H9 (cell line): Measurements from ENCODE around the gene CYP19A1. TPM values are rescaled to one million over a fixed set of nuclear protein-coding genes. Genes with fewer than 3 reads are reported as not detected.

Experiments
- DNase-seq: peaks from one replicate; pipeline ENCODE4 v3.0.0-alpha.2; 2017
- H2AFZ ChIP-seq: one replicate; pipeline ENCODE4 v1.6.1; 2013; ENCODE audit warnings: mild to moderate bottlenecking, low read length, control low read depth, moderate library complexity
- H2AK5ac ChIP-seq: 2 replicates; pipeline ENCODE4 v1.6.1; 2013; ENCODE audit warnings: low read length, control low read depth, mixed read lengths; ENCODE audit not compliant: insufficient read length
- H2BK120ac ChIP-seq: one replicate; pipeline ENCODE4 v1.6.1; 2013; ENCODE audit warnings: low read depth, mild to moderate bottlenecking, low read length, control low read depth, inconsistent platforms; ENCODE audit not compliant: poor library complexity, severe bottlenecking
- H2BK12ac ChIP-seq: 2 replicates; pipeline ENCODE4 v1.6.1; 2013; ENCODE audit warnings: low read length, control low read depth, mixed read lengths, low read depth; ENCODE audit not compliant: insufficient read length
- H2BK15ac ChIP-seq: 2 replicates; pipeline ENCODE4 v1.6.1; 2013; ENCODE audit warnings: low read depth, low read length, control low read depth
- H2BK20ac ChIP-seq: one replicate; pipeline ENCODE4 v1.6.1; 2013; ENCODE audit warnings: low read depth, mild to moderate bottlenecking, low read length, control low read depth, inconsistent platforms; ENCODE audit not compliant: poor library complexity, severe bottlenecking
- H2BK5ac ChIP-seq: 2 replicates; pipeline ENCODE4 v1.6.1; 2013; ENCODE audit warnings: low read length, control low read depth, mixed read lengths; ENCODE audit not compliant: insufficient read length
- H3K14ac ChIP-seq: 2 replicates; pipeline ENCODE4 v1.6.1; 2013; ENCODE audit warnings: low read length, control low read depth; ENCODE audit not compliant: insufficient read depth
- H3K18ac ChIP-seq: 2 replicates; pipeline ENCODE4 v1.6.1; 2013; ENCODE audit warnings: low read depth, mild to moderate bottlenecking, mixed read lengths, low read length, control low read depth; ENCODE audit not compliant: insufficient read length
- H3K23ac ChIP-seq: 2 replicates; pipeline ENCODE4 v1.6.1; 2013; ENCODE audit warnings: low read length, control low read depth, mixed read lengths, low read depth; ENCODE audit not compliant: insufficient read length
- H3K23me2 ChIP-seq: 2 replicates; pipeline ENCODE4 v1.6.1; 2013; ENCODE audit warnings: low read depth, mild to moderate bottlenecking, mixed read lengths, low read length, control low read depth; ENCODE audit not compliant: insufficient read length, poor library complexity, severe bottlenecking
- H3K27ac ChIP-seq: 2 replicates; pipeline ENCODE4 v1.5.1; 2013; ENCODE audit warnings: low read length, control low read depth, mixed read lengths, low read depth; ENCODE audit not compliant: insufficient read length
- H3K27me3 ChIP-seq: 2 replicates; pipeline ENCODE4 v1.6.1; 2013; ENCODE audit warnings: low read length, control low read depth, inconsistent platforms; ENCODE audit not compliant: insufficient read depth
- H3K4ac ChIP-seq: 2 replicates; pipeline ENCODE4 v1.6.1; 2013; ENCODE audit warnings: low read depth, mild to moderate bottlenecking, control low read depth, inconsistent platforms, low read length, moderate library complexity
- H3K4me1 ChIP-seq: 2 replicates; pipeline ENCODE4 v1.6.1; 2013; ENCODE audit warnings: low read length, control low read depth, inconsistent platforms; ENCODE audit not compliant: insufficient read depth
- H3K4me2 ChIP-seq: 2 replicates; pipeline ENCODE4 v1.6.1; 2013; ENCODE audit warnings: low read length, control low read depth, mixed read lengths; ENCODE audit not compliant: insufficient read length, insufficient read depth
- H3K56ac ChIP-seq: 2 replicates; pipeline ENCODE4 v1.6.1; 2013; ENCODE audit warnings: low read depth, mild to moderate bottlenecking, mixed read lengths, low read length, control low read depth; ENCODE audit not compliant: insufficient read length
- H3K79me1 ChIP-seq: 2 replicates; pipeline ENCODE4 v1.6.1; 2013; ENCODE audit warnings: low read depth, mild to moderate bottlenecking, moderate library complexity, low read length, control low read depth, inconsistent platforms; ENCODE audit not compliant: insufficient read depth, poor library complexity, severe bottlenecking
- H3K79me2 ChIP-seq: 2 replicates; pipeline ENCODE4 v1.6.1; 2013; ENCODE audit warnings: low read length, control low read depth, inconsistent platforms; ENCODE audit not compliant: insufficient read depth
- H3K9ac ChIP-seq: 2 replicates; pipeline ENCODE4 v1.6.1; 2013; ENCODE audit warnings: low read length, control low read depth, mixed read lengths; ENCODE audit not compliant: insufficient read length; ENCODE audit errors: extremely low read depth
- H3K9me3 ChIP-seq: one replicate; pipeline ENCODE4 v1.6.1; 2013; ENCODE audit warnings: low read depth, low read length, inconsistent platforms; ENCODE audit not compliant: control insufficient read depth
- H3T11ph ChIP-seq: one replicate; pipeline ENCODE4 v1.6.1; 2013; ENCODE audit warnings: mild to moderate bottlenecking, low read length, control low read depth, inconsistent platforms
- H4K20me1 ChIP-seq: one replicate; pipeline ENCODE4 v1.6.1; 2013; ENCODE audit not compliant: control insufficient read depth, insufficient read length, insufficient read depth
- H4K5ac ChIP-seq: 2 replicates; pipeline ENCODE4 v1.6.1; 2013; ENCODE audit warnings: low read depth, mild to moderate bottlenecking, mixed read lengths, low read length, control low read depth; ENCODE audit not compliant: insufficient read length
- H4K8ac ChIP-seq: replicated peaks from 2 replicates; pipeline ENCODE4 v1.6.1; 2013; ENCODE audit warnings: low read length, control low read depth, mixed read lengths, low read depth; ENCODE audit not compliant: insufficient read length
- H4K91ac ChIP-seq: 2 replicates; pipeline ENCODE4 v1.6.1; 2013; ENCODE audit warnings: low read depth, mild to moderate bottlenecking, moderate library complexity, mixed read lengths, low read length, control low read depth; ENCODE audit not compliant: insufficient read length
- H3K27ac Mint-ChIP-seq, 3 experiments: 2 replicates in 2 of 3; 3 replicates in 1 of 3; pipeline ENCODE4 v1.8.0; 2020 to 2021; ENCODE audit warnings: mixed read lengths in 3 of 3, mild to moderate bottlenecking in 1 of 3, moderate library complexity in 1 of 3
- H3K27me3 Mint-ChIP-seq: 2 replicates; pipeline ENCODE4 v1.8.0; 2021; ENCODE audit warnings: low read depth, mild to moderate bottlenecking, moderate library complexity, mixed read lengths
- H3K36me3 Mint-ChIP-seq, 3 experiments: 2 replicates in 2 of 3; 3 replicates in 1 of 3; pipeline ENCODE4 v1.8.0; 2020 to 2021; ENCODE audit warnings: low read depth in 3 of 3, mixed read lengths in 3 of 3; ENCODE audit not compliant: insufficient read depth in 1 of 3
- H3K4me1 Mint-ChIP-seq, 2 experiments: 2 replicates each; pipeline ENCODE4 v1.8.0; 2020; ENCODE audit warnings: mixed read lengths in 2 of 2
- H3K4me3 Mint-ChIP-seq, 2 experiments: 2 replicates in 1 of 2; 3 replicates in 1 of 2; pipeline ENCODE4 v1.8.0; 2020 to 2021; ENCODE audit warnings: mild to moderate bottlenecking in 2 of 2, mixed read lengths in 2 of 2, moderate library complexity in 1 of 2
- H3K9me3 Mint-ChIP-seq, 2 experiments: 2 replicates in 1 of 2; 3 replicates in 1 of 2; pipeline ENCODE4 v1.8.0; 2020; ENCODE audit warnings: mild to moderate bottlenecking in 2 of 2, mixed read lengths in 2 of 2, moderate library complexity in 1 of 2
- WGBS: extraction: QIAGEN DNeasy Blood & Tissue Kit; methylation state at CpG from one replicate; pipeline ENCODE4 v1.1.7; 2013; ENCODE audit warnings: missing lambda C conversion rate, low lambda C conversion rate, mixed read lengths; ENCODE audit not compliant: insufficient read length; ENCODE audit errors: extremely low coverage; 5-methylcytosine and 5-hydroxymethylcytosine counted together
- total RNA-seq: library from RNA; stranded (reverse); gene quantifications from 2 replicates; pipeline ENCODE4 v1.2.1, GENCODE V29; 2021
- TF ChIP-seq, protein P1 (sequence below): fragments of 200-600 bp; sonication (generic); conservative IDR thresholded peaks from 3 replicates; pipeline ENCODE4 v1.8.0; 2021; ENCODE audit warnings: antibody characterized with exemption, mild to moderate bottlenecking

CYP19A1 gene
- total RNA-seq, 1 experiment from 2014 or later, result not detected

DNA sequence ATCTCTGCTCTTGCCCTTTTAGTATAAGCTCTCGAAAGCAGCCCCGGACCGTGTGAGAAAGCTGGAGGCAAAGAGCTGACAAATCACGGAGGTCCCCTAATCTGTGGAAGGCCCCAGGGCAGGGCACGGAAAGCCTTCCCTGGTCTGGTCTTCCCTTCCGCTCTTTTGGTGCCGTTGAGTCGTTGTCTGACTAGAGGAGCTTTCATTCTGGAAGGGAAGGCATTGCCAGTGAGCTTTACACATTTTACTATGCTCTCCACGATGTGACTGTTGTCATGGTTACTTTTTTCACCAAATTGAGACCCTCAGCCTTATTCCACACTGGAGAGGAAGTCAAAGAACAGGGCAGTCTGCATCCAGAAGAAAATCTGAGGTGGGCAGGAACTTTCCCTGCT is 71.7 kb downstream of the CYP19A1 start:
- Histone ChIP-seq H3K56ac (no peak overlapping the region), H4K5ac (no peak overlapping the region), H3K4ac (no peak overlapping the region), H2BK120ac (no peak overlapping the region), H2BK5ac (no peak overlapping the region), H2BK20ac (no peak overlapping the region), H3K14ac (no peak overlapping the region), H3K9ac (no peak overlapping the region), H3K4me2 (peak overlapping the region; percentile 45), H2AK5ac (no peak overlapping the region), H3K23me2 (peaks cover 8% of the 10 kb centered on the region), H2BK15ac (no peak overlapping the region), H4K91ac (no peak overlapping the region), H4K8ac (no peak overlapping the region), H2AFZ (no peak overlapping the region), H2BK12ac (no peak overlapping the region), H3K79me1 (no peaks in the 10 kb centered on the region), H3T11ph (no peak overlapping the region), H3K27ac (no peak overlapping the region), H3K4me1 (0 out of 2 replicates have a peak, but pooled peaks cover 2% of the 10 kb centered on the region), H3K79me2 (no peaks in the 10 kb centered on the region), H3K18ac (no peak overlapping the region), H3K23ac (no peak overlapping the region), H3K9me3 (peaks cover 12% of the 10 kb centered on the region), H4K20me1 (no peaks in the 10 kb centered on the region), H3K27me3 (peaks cover 7% of the 10 kb centered on the region; the same call in 1 of the 2 replicates)
- WGBS, result no CpG with 5 or more reads among the region's 9 CpGs
- TF ChIP-seq, protein P1, sequence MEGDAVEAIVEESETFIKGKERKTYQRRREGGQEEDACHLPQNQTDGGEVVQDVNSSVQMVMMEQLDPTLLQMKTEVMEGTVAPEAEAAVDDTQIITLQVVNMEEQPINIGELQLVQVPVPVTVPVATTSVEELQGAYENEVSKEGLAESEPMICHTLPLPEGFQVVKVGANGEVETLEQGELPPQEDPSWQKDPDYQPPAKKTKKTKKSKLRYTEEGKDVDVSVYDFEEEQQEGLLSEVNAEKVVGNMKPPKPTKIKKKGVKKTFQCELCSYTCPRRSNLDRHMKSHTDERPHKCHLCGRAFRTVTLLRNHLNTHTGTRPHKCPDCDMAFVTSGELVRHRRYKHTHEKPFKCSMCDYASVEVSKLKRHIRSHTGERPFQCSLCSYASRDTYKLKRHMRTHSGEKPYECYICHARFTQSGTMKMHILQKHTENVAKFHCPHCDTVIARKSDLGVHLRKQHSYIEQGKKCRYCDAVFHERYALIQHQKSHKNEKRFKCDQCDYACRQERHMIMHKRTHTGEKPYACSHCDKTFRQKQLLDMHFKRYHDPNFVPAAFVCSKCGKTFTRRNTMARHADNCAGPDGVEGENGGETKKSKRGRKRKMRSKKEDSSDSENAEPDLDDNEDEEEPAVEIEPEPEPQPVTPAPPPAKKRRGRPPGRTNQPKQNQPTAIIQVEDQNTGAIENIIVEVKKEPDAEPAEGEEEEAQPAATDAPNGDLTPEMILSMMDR, result no peak
- Mint-ChIP-seq H3K27ac (no peak overlapping the region), H3K27me3 (peaks cover 8% of the 10 kb centered on the region), H3K36me3 (peaks cover 0 to 3% (median 3%) of the 10 kb centered on the region in 3 experiments; a peak in 3 of 7 replicates), H3K4me3 (peak overlapping the region; percentile 67 to 86), H3K4me1 (peaks cover 8 to 10% of the 10 kb centered on the region in 2 experiments), H3K9me3 (peaks cover 3% of the 10 kb centered on the region in 2 experiments; a peak in 4 of 5 replicates)
- no peak for DNase-seq
